GM19240 (cell line): Measurements from ENCODE around the gene TEX22.

Experiments
- DNase-seq: peaks from one replicate; pipeline ENCODE4 v3.0.0; 2011; ENCODE audit warnings: low spot score; ENCODE audit not compliant: insufficient read length

The TEX22 gene

DNA sequence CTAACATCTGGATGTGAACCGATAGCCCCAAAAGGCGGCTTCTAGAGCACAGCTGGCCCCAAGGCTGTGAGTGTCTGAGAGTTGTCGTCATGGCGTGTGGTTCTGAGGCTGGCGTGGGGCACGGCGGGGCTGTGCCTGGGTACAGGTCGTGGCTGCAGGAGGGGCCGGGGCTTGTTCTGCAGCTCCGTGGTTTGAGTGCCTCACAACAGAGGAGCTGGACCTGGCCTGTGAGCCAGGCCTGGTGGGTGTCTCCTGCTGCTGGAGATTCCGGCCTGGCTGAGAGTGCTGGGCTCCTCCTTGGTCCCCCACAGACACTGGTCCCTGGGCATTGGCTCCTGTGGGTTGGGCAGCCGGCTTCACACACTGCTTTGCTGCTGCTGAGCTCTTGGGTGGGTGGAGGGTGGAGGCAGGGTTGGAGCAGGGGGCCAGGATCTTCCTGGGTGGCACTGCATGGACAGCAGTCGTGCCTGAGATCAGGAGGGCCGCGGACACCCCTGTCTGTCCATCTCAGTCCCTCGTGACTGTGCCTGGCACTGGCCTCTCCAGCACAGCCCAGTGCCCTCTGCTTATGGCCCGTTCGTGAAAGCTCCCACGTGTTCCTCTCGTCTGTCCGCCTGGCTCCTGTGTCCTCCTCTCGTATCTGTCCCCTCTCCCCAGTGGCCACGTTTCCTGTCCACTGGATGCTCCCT lies 31.8 kb upstream of the TEX22 start:
- no peak for DNase-seq

DNA sequence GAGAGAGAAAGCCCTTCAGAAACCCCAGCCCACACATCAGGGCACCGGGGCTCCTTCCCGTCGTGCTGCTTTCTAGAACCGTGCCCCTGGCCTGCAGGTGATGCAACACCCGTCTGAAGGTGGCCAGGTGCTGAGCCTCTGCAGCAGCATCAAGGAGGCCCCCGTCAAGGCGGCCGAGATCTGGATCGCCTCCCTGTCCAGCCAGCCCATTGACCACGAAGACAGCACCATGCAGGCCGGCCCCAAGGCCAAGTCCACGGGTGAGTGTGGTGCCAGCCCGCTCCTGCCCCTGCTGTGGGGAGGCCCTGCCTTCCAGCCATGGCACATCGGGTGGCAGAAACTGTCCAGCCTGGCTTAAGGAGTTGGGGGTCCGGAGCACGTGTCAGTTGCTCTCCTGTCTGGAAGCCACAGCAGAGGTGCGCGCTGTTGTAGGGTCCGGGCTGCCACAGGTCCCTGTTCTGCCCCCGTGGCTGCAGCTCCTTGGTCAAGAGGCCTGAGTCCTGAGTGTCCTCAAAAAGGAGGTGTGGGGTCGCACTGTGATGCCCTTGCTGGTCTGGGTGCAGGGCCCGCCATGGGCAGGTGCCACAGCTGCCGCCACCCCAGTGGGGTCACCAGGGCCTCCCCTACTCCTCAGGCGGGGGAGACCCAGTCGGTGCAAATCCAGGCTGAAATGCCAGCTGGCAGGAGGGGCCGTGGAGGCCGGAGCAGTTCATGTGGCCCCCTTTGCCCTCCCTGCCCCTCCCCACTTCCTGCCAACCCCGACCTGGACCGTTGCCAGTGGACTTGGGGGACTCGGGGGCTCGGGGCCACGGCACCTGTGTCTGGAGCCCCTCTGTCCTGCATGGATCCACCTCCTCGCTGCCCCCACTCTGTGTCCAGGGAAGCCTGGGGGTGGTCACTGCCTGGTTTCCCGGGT lies 31.0 kb upstream of the TEX22 start:
- DNase-seq = no peak

DNA sequence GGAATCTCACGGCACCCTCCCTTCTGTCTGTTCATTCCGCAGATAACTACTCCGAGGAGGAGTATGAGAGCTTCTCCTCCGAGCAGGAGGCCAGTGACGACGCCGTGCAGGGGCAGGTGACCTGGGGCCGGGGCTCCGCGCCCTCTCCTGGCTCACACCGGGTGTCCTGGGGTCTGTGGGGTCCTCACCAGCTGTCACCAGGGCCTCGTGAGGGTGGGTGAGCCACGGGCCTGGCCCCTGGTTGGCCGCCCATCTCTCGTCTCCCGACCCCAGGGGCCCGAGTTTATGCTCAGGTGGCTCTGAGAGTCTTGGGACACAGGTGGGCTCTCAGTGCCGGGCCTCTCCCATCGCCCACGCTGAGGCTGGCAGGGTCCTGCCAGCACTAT lies 30.3 kb upstream of the TEX22 start:
- DNase-seq = no peak

DNA sequence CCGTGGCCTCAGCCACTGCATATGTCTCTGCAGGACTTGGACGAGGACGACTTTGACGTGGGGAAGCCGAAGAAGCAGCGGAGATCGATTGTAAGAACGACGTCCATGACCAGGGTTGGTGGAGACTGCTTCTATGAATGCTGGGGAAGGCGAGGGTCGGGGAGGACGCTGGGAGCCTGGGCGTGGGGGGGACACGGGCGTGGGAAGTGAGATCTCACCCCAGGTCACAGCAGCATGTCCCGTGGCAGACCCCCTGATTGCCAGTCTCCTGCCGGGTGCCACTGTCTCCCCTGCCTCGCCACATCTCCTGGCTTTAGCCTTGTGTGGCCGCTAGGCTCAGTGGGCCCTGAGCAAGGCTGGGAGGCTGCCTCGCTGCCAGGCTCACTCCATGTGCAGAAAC lies 29.9 kb upstream of the TEX22 start:
- no peak for DNase-seq

DNA sequence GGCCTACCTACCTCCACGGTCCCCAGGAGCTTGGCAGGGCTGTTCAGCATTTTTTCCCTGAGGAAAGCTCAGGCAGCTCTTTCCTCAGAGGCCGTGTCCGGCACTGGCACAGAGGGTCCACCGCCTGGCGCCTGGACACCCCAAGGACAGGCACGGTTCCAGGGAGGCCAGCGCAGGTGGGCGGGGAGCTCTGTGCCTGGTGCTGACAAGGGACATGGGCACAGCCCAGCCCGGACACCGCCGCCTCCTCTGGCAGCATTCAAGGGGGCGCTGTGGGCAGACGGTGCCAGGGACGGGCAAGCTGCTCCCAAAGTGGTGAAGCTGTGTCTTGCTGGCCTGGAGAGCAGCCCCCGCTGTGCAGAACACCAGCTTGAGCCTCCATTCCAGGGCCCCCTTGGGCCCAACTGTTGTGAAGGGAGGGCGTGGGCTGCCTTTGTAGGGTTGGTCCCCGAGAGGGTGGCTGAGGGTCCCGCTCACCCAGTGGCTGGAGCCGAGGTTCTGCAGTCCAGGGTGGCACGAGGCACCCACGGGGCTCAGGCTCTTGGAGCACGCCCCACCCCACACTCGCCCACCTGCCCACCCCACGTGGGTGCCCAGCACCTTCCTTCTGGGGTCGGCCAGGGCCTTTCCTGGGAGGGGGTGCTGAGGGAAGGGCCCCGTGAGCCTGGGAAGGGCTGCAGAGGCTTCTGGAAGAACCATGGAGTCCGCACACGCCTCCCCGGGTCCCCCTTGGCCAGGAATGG lies 29.3 kb upstream of the TEX22 start:
- DNase-seq = no peak

DNA sequence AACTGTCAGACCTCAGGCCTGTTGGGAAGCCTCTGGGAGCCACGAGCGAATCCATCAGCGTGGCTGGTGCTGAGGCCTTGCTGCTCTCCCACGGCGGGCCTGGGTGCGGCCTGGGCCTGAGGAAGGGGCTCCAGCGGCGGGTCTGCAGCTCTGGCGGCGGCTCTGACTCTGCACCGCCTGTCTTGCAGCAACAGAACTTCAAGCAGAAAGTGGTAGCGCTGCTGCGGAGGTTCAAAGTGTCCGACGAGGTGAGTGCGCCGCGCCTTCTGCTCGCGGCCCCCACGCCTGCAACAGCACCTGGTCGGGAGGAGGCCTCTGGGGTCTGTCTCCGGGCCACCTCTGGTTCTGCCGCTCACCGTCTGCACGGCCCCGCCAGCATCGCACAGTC lies 28.7 kb upstream of the TEX22 start:
- no peak for DNase-seq

DNA sequence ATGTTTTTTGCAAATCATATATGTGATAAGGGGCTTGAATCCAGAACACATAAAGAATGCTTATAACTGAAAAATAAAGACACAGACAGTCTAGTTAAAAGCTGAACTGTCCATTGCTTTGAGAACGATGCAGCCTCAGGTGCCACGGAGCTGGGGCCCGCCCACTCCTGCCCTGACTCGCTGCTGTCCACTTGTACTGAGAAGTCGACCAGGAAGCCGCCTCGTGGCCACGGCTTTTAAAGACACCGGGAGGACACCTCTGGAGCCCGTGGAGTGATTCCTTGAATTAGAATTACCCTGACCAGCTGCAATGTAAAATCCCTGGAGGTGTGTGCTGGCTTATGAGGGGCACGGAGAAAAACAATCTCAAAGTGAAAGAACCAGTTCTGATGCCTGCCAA lies 23.9 kb upstream of the TEX22 start:
- no peak for DNase-seq

DNA sequence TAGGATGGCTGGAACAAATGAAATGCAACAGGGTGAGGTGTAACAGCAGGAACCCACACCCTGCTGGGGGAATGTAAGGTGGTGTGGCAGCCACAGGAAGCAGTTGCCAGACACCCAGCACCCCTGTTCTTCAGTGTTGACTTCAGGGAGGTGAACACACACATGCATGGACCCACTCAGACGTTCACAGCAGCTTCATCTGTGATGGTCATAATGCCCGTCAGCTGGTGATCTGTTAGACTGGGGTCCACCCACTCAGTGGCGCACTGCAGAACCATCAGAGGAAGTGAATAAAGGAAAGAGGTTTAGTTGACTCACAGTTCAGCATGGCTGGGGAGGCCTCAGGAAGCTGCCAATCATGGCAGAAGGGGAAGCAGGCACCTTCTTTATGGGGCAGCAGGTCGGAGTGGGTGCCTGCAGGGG lies 22.7 kb upstream of the TEX22 start:
- no peak for DNase-seq

DNA sequence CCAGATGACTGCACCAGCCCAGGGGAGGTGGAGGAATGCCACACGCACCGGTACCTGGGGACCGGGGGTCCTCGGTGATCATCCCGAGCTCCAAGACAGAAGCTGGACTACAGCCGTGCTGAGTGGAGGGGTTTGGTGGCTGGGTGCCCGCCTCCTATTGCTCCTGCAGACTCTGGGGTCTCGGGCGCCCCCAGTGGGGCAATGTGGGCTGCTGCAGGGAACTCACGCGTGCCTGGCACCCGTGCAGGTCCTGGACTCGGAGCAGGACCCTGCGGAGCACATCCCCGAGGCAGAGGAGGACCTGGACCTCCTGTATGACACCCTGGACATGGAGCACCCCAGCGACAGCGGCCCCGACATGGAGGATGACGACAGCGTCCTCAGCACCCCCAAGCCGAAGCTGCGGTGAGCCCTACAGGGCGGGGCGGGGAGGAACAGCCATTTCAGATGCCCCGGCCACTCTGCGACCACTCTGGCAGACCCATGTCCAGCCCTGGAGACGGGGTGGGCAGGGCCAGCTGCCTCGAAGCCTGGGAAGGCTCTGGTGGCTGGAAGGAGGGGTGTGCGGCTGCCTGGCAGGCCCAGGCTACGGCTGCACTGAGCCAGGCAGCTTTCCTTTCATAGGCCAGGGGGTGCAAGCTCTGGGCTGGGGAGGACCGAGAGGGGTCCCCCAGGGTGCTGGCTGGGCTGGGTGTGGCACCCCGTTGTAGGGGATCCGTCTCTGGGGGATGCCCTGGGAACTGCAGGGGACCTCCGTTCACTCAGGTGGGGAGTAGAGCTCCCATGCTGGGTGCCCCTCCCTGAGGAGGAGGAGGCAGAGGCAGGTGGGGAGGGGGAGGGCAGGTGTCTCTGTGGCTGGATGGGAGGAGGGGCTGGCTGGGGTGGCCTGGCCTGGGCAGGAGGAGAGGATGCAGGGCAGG lies 21.6 kb upstream of the TEX22 start:
- no peak for DNase-seq

DNA sequence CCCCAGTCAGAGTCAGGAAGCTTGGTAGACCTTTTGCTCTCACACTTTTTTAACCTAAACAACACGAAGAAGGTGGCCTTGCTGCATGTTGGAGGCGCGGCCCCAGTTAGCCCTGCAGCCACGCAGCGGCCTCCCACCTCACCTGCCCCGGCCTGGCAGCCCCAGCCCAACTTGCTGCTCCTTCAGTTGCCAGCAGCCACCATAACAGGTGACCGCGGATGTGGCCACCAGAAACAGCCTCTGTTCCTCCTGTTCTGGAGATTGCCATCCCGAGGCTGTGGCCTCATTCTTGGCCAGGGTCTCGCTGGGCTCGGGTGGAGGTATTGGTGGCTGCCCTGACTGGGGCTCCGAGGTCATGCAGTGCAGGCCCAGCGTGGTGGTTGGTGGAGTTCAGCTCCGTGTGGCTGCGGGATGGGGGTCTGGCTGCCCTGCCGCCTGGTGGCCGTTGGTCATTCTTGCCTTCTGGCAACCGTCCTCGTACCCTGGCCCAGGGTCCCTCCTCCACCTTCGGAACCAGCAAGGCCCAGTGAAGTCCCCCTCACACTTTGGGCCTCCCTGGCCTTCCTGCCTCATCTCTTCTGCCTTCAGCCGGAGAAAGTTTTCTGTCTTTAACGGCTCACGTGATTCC lies 20.7 kb upstream of the TEX22 start:
- DNase-seq = no peak

DNA sequence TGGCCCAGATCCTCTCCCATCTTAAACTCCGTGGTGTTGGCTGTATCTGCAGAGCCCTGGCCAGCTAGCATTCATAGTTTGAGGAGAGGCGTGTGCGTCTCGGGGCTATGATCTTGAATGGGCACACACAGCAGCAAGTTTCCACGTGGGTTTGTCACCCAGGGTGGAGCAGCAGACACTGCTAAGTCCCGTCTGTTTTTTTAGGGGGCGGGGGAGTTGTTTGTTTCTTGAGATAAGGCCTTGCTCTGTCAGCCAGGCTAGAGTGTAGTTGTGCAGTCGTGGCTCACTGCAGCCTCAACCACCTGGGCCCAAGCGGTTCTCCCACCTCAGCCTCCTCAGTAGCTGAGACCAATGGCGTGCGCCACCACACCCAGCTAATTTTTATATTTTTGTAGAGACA lies 20.1 kb upstream of the TEX22 start:
- no peak for DNase-seq

DNA sequence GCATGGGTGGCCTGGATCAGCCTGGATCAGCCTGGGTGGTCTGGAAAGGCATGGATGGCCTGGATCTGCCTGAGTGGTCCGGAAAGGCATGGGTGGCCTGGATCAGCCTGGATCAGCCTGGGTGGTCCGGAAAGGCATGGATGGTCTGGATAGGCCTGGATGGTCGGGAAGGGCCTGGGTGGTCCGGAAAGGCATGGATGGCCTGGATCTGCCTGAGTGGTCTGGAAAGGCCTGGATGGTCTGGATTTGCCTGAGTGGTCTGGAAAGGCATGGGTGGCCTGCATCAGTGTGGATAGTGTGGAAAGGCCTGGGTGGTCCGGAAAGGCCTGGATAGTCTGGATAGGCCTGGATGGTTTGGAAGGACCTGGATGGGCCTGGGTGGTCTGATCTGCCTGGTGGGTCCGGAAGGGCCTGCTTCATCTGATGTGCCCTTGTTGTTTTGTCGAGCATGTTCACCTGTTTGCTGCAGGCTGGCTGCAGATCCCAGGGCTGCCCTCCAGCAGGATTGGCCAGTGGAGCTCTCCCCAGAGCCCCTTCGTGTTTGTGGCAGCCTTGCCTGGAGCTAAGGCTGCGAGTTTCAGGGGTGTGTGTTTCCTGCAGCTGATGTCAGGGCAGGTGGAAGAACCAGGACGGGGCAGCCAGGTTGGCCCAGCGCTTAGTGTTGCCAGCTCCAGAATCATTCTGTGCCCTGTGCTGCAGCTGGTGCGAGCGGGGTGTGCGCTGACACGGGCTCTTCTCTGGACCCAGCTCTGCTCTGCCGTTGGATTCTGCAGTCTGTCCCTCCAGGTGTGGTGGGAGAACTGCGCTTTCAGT lies 19.3 kb upstream of the TEX22 start:
- DNase-seq = no peak

DNA sequence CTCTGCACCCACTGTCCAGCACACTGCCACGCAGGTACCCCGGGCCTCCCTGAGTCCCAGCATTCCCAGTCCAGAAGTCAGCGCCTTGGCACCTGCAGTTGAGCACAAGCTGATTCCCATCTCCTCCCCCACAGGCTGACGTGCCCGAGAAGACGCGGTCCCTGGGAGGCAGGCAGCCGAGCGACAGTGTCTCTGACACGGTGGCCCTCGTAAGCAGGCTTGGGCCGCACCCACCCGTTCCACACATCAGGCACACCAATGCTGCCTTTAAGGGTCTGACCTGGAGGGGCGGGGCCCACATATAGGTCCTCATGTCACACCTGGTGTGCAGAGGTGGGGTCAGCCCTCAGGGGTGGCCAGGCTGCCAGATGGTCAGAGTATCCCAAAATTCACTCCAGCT lies 18.4 kb upstream of the TEX22 start:
- no peak for DNase-seq

DNA sequence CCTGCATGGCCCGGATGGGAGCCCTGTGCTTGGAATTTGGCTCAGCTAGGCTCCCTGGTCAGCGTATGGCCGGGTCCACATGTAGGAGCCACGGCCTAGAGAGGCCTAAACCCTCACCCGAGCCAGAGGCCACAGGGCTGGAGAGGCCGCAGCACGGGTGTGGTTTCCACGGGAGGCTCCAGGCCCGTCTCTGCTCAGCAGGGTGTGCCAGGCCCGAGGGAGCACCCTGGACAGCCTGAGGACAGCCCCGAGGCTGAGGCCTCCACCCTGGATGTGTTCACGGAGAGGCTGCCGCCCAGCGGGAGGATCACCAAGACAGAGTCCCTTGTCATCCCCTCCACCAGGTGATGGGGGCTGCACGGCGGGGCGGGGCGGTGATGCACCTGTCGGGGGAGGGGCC lies 17.6 kb upstream of the TEX22 start:
- no peak for DNase-seq

DNA sequence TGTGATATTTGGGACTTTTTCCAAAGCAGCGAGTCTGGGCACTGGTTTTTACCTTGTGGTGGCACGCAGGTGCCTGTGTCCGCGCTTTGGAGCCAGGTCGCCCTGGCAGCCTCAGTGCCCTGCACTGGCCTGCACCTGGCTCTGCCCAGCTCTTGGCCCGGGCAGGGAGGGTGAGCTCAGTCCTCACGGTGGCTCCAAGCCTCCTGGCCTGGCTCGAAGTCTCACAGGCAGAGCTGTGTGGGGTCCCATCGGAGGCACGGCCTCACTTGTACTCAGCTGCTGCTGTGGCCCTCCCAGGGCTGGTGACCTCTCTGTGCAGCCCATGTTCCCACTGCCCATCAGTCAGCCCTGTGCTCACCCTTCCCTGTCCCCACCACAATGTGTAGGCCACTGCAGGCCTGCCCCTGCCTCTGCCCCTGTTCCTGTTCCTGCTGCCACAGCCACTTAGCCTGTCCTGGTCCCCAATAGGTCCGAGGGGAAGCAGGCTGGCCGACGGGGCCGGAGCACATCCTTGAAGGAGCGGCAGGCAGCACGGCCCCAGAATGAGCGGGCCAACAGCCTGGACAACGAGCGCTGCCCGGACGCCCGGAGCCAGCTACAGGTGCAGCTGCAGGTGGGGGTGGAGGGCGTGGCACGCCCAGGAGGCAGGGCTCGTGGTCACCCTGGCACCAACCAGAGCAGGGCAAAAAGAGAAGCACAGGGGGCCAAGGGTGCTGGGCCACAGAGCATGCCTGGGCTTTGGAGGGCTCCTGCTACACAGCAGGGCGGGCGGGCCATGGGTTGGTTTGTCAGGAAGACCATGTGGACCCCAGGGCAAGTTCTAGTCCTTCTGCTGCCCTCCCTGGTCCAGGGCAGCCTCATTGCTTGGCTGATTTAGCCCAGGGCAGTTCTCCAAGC lies 16.6 kb upstream of the TEX22 start:
- DNase-seq = no peak

DNA sequence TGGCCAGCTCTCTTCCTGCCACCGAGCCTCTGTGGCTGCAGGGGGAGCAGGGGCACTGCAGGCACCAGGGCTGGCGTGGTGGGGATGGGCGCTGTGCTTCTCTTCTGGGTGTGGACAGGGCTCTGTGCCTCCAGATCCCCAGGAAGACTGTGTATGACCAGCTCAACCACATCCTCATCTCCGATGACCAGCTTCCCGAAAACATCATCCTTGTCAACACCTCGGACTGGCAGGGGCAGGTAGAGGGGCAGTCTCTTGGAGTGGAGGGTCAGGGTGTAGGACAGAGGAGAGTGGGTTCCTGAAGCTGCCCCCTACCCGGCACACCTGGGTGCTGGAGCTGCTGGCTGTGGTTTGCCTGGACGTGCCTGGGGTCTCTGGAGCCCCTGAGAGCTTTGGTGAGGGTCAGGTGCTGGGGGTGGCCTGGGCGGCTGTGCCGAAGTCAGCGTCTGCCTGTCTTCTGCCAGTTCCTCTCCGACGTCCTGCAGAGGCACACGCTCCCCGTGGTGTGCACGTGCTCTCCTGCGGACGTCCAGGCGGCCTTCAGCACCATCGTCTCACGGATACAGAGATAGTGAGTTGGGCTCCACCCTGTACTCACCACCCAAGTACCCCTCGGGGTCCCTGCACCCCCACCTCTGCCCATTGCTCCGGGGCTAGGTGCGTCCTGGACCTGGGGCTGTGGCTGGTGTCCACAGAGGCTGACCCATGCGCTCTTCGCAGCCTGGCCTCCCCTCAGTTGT lies 15.8 kb upstream of the TEX22 start:
- DNase-seq = no peak

DNA sequence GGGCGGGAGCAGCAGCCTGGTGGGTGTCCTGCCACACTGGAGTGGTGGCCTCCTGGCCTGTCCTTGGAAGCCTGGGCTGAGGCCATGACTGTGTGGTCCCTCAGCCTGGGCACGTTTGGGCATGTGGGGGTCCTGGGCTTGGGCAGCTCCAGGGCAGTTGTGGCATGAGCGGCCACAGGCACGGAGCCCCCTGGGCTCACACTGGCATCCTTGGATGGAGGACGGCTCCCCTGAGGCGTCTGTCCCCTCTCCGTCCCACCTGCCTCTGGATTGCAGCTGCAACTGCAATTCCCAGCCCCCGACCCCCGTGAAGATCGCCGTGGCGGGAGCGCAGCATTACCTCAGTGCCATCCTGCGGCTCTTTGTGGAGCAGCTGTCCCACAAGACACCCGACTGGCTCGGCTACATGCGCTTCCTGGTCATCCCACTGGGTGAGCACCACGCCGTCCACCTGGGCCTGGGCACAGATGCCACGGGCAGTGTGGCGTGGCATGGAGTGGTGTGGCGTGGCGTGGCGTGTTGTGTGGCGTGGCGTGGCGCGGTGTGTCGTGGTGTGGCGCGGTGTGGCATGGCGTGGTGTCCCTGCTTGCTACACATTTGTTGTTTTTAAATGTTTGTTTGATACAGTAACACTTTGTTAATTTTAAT lies 15.1 kb upstream of the TEX22 start:
- no peak for DNase-seq
